ENCODE results near the gene AASDHPPT. TPM values are rescaled to one million over a fixed set of nuclear protein-coding genes. Genes with fewer than 3 reads are reported as not detected.
A peak's percentile ranks its signal among the peaks of the same experiment; 100 is the strongest.

The AASDHPPT gene
- total and polyA plus RNA-seq, 9 of the 15 experiments (the other 6 are each of a cell fraction or from before 2014, with no cell fraction given) = 48.7 to 115 (median 69.0) TPM

- TF ChIP-seq SIN3B (IDR thresholded peaks at IDR 0.05; ENCODE audit: low read depth) (no peak), OTX1 (CRISPR knock-in tag; IDR thresholded peaks at IDR 0.05) (peak; percentile 22; the same call in 1 of the 2 replicates), DACH1 (IDR thresholded peaks at IDR 0.05; ENCODE audit: partially characterized antibody) (peak; percentile 26), PRDM10 (IDR thresholded peaks at IDR 0.05; ENCODE audit: partially characterized antibody) (peak; percentile 90), HMG20B (CRISPR knock-in tag; IDR thresholded peaks at IDR 0.05) (no peak), KDM5B (IDR thresholded peaks at IDR 0.05; ENCODE audit: insufficient replicate concordance, low read depth, low read length) (peak; percentile 5), ZNF407 (IDR thresholded peaks at IDR 0.05; ENCODE audit: low read depth) (peak; percentile 67; the same call in 1 of the 2 replicates), LARP7 (IDR thresholded peaks at IDR 0.05) (no peak), ASH1L (IDR thresholded peaks at IDR 0.05; ENCODE audit: borderline replicate concordance, low read depth, partially characterized antibody) (peak; percentile 72), TRIM25 (IDR thresholded peaks at IDR 0.05; ENCODE audit: borderline replicate concordance) (no peak), HDAC1 (IDR thresholded peaks at IDR 0.05) (peak in 1 of 2 experiments; percentile 71; a peak in 2 of 4 replicates), SMARCE1 (IDR thresholded peaks at IDR 0.05) (peak; percentile 67), SRF (CRISPR knock-in tag; IDR thresholded peaks at IDR 0.05) (peak in 1 of 2 experiments; percentile 52; a peak in 1 of 4 replicates), MCM5 (IDR thresholded peaks at IDR 0.05; ENCODE audit: low read depth) (no peak)
Measured at GRCh38 chr11:106076919-106077608, 398 bp upstream of the AASDHPPT start, which contains the start of gene KBTBD3 (continued).

All from K562 (cell line).